Myocyte (in vitro differentiated cells): ENCODE data around the gene ETNK1. TPM values are rescaled to one million over a fixed set of nuclear protein-coding genes. Genes with fewer than 3 reads are reported as not detected.

Experiments used
- total RNA-seq: library from RNA; depleted of rRNA; stranded (reverse); fragments of >200 nt; gene quantifications from 2 replicates; pipeline ENCODE4 v1.2.3, GENCODE V29; 2014

The ETNK1 gene
- total RNA-seq, 1 donor from 2014 or later: 22.8 TPM

Other genes with a start within 250 kb of the ETNK1 start
- 7.9 and 10.2 TPM in 2 replicates for gene C2CD5, start 80.6 kb upstream of the ETNK1 start, total RNA-seq